K562 (cell line): Measurements from ENCODE around the gene CAV1. TPM values are rescaled to one million over a fixed set of nuclear protein-coding genes. Genes with fewer than 3 reads are reported as not detected.

Source experiments
- AFF1 ChIP-seq, 2 experiments: fragments of 450-650 bp; IDR thresholded peaks; 2 replicates each; pipeline ENCODE4 v1.6.1; 2018; ENCODE audit warnings: mild to moderate bottlenecking in 2 of 2, low read depth in 1 of 2; ENCODE audit not compliant: partially characterized antibody in 2 of 2
- BCLAF1 ChIP-seq, 2 experiments: fragments of 450-650 bp in 1 of 2; IDR thresholded peaks; 2 replicates each; pipeline ENCODE4 v1.6.1; 2011 to 2017; ENCODE audit warnings: low read depth in 2 of 2, antibody characterized with exemption in 1 of 2, borderline replicate concordance in 1 of 2, low read length in 1 of 2, mild to moderate bottlenecking in 1 of 2, mixed read lengths in 1 of 2; ENCODE audit not compliant: control insufficient read depth in 1 of 2
- BMI1 ChIP-seq: fragments of 150-350 bp; IDR thresholded peaks from 2 replicates; pipeline ENCODE4 v1.6.1; 2014; ENCODE audit warnings: low read length
- BRD4 ChIP-seq: fragments of 200-600 bp; sonication (generic); IDR thresholded peaks from 2 replicates; pipeline ENCODE4 v1.6.1; 2017; ENCODE audit warnings: inconsistent platforms
- EP300 ChIP-seq: IDR thresholded peaks from 2 replicates; pipeline ENCODE4 v1.6.1; 2012; ENCODE audit warnings: low read length, improper control_type of control experiment
- ETS2 ChIP-seq: IDR thresholded peaks from 2 replicates; pipeline ENCODE4 v1.6.1; 2016; ENCODE audit warnings: borderline replicate concordance, missing genetic modification characterization, mild to moderate bottlenecking, moderate library complexity, missing compliant biosample characterization; ENCODE audit not compliant: poor library complexity, severe bottlenecking
- MECOM ChIP-seq: fragments of 250-450 bp; sonication (Bioruptor Pico); IDR thresholded peaks from 2 replicates; pipeline ENCODE4 v1.8.0; 2022; ENCODE audit warnings: inconsistent platforms
- MTA3 ChIP-seq: fragments of 450-650 bp; formaldehyde crosslinking; IDR thresholded peaks from 2 replicates; pipeline ENCODE4 v1.6.1; 2017; ENCODE audit warnings: mild to moderate bottlenecking, borderline replicate concordance
- ZBTB49 ChIP-seq: sonication (generic); formaldehyde crosslinking; IDR thresholded peaks from 2 replicates; pipeline ENCODE4 v1.8.0; 2022; ENCODE audit warnings: missing genetic modification reagents, mild to moderate bottlenecking, borderline replicate concordance
- ZNF140 ChIP-seq: fragments of 250-450 bp; sonication (Bioruptor Pico); IDR thresholded peaks from 2 replicates; pipeline ENCODE4 v1.8.0; 2021; ENCODE audit warnings: moderate library complexity, mild to moderate bottlenecking, inconsistent platforms
- ZNF395 ChIP-seq: fragments of 200-800 bp; sonication (Bioruptor generic); IDR thresholded peaks from 2 replicates; pipeline ENCODE4 v1.6.1; 2017; ENCODE audit warnings: missing genetic modification characterization, missing compliant biosample characterization
- polyA plus RNA-seq, 8 experiments: library from polyadenylated mRNA; depleted of rRNA in 4 of 8; stranded (reverse) in 5 of 8; unstranded in 3 of 8; fragments of >200 nt; fragmentation: Nextera tagmentation in 2 of 8; fragmentation: Illumina TruSeq in 1 of 8; extraction: Ambion mirVana in 2 of 8; extraction: Trizol in 1 of 8; gene quantifications; 2 replicates each; pipeline versions ENCODE4 v1.2.1 to v1.2.3, GENCODE V29; 2011 to 2014; ENCODE audit warnings: inconsistent platforms in 1 of 8, missing spikeins in 1 of 8
- total RNA-seq, 7 experiments: library from RNA; depleted of rRNA in 6 of 7; stranded (reverse); fragments of >200 nt in 6 of 7; fragmentation: Illumina TruSeq in 2 of 7; extraction: Trizol in 2 of 7; gene quantifications; 2 replicates each; pipeline versions ENCODE4 v1.2.1 to v1.2.3, GENCODE V29; 2011 to 2021; ENCODE audit warnings: low replicate concordance in 1 of 7
- TF ChIP-seq, protein P1 (sequence below), 2 experiments: fragments of 250-450 bp in 1 of 2; fragments of 450-650 bp in 1 of 2; sonication (Bioruptor Pico) in 1 of 2; IDR thresholded peaks; 2 replicates each; pipeline versions ENCODE4 v1.6.1 to v1.8.0; 2016 to 2021; ENCODE audit warnings: mild to moderate bottlenecking in 2 of 2, moderate library complexity in 2 of 2, missing compliant biosample characterization in 1 of 2, missing genetic modification characterization in 1 of 2

CAV1 gene
- total and polyA plus RNA-seq, 9 of the 15 experiments (the other 6 are each of a cell fraction or from before 2014, with no cell fraction given), result 0.08 to 1.5 (median 0.63) TPM

DNA sequence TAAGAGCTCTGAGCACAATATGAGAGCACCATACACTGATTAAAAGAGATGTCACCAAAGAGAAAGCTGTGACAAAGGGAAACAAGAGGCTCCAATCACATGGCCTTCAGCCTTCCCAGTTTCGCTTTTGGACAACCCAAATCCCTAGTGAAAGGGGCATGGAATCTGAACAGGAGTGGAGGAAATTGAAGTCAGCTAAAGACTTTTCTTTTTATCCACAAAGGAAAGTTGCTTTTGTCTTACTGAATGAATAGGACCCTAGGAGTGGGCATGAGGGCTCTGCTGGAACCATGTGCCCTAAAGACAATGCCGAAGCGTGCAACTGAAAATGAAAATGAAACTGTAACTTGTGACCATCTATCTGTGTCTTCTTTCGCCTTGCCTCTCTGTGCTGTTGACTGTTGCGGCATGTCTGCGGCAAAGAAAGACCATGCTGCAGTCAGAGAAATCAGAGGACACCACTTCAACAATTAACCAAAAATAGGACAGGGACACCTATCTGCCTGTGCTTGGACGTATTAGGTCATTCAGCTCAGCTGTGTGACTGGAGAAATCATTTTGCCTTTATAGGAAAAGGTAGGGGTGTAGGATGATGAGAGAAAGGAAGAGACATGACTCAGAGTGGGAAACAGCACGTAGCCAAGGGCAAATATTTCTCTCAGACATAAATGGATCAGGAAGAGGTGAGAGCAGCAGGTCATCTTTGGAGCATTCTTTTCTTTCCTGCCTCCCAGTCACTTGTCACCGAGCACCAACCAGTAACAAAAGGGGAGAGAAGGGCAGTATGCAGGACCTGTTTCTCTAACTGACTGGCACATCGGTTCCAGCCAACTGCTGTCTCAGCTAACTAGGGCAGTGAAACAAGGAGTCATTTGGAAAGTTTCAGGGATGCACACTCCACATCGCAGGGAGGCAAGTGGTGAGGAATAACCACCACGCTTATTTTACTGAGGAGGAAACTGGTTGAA is 13.0 kb upstream of the CAV1 start (continued):
- no peak for TF ChIP-seq ZBTB49 (CRISPR knock-in tag)
- TF ChIP-seq BMI1, result no peak
- peak; percentile 58 to 59 for TF ChIP-seq AFF1 (IDR thresholded peaks at IDR 0.05; ENCODE audit: low read depth in 1 of 2, partially characterized antibody in 2 of 2)
- TF ChIP-seq MECOM (CRISPR knock-in tag), result peak; percentile 78; the same call in 1 of the 2 replicates
- TF ChIP-seq ZNF395 (CRISPR knock-in tag), result peak; percentile 84
- peak; percentile 17; the same call in 1 of the 2 replicates for TF ChIP-seq MTA3
- no peak for TF ChIP-seq ETS2 (tag)
- TF ChIP-seq, protein P1, sequence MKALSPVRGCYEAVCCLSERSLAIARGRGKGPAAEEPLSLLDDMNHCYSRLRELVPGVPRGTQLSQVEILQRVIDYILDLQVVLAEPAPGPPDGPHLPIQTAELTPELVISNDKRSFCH (CRISPR knock-in tag; IDR thresholded peaks at IDR 0.05), result no peak
- TF ChIP-seq, protein P1 (tag; IDR thresholded peaks at IDR 0.05), result no peak
- TF ChIP-seq ZNF140 (CRISPR knock-in tag), result no peak
- TF ChIP-seq EP300, result peak; percentile 33; the same call in 1 of the 2 replicates
- TF ChIP-seq BRD4, result no peak
- TF ChIP-seq BCLAF1 (IDR thresholded peaks at IDR 0.05; ENCODE audit: borderline replicate concordance in 1 of 2, control insufficient read depth in 1 of 2, low read depth in 2 of 2, low read length in 1 of 2), result no peak
